ENCODE measurements around the gene SLC39A11.
"Not testable (repeated sequence)": the region's sequence is repeated elsewhere in the genome, so short reads cannot be mapped to it uniquely, and the experiment has no call there.

The SLC39A11 gene

GRCh38 chr17:73104450-73104849 is 12.0 kb upstream of the SLC39A11 start:
- in situ Hi-C loops (cut with HindIII; ENCODE audit: low pct_ligation_motif_present, low sequenced_read_pairs), result no loop called here
- Histone ChIP-seq H3K4me3 (ENCODE audit: low read depth, low read length) (no peak overlapping the region), H3K27ac (no peak overlapping the region)

DNA sequence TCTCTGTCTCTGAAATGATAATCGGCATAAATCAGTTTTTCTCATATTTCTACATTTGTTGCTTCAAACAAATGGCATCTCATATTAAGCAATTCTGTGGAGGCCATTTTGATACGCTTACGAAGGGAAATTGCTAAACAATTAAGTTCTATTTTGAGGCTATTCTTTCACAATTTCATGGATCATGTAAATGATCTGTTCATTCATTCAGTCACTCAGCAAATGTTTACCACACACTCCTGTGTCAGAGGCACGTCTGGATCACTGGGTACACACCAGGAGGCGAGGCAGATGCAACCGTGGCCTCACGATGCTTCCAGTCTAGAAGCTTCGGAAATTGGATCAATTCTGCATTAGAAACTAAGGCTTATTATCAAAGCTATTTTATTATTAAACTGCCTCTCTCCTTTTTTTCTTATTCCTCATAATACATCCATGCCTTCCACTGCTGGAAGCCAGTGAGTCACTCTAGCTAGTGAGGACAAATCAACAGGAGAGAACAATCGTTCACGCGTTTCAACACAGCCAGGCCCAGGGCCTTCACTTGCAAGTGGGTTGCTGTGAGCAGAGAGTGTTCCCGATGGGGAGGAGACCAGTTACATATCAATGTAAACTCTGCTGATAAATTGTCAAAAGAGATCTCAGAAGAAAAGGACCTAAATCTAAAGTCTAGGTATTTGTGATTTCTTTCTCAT is 11.3 kb upstream of the SLC39A11 start:
- in situ Hi-C loops (cut with HindIII; ENCODE audit: low pct_ligation_motif_present, low sequenced_read_pairs), result no loop called here

More at GRCh38 chr17:73104450-73104849, 12.0 kb upstream of the SLC39A11 start:
- Histone ChIP-seq H3K27me3 (replicated peaks) (no peaks in the 10 kb centered on the region), H3K36me3 (replicated peaks) (no peaks in the 10 kb centered on the region)
- no peak for DNase-seq
- TF ChIP-seq CTCF (IDR thresholded peaks at IDR 0.05; ENCODE audit: low read depth, low read length, missing control alignments), result no peak

GRCh38 chr17:73101031-73101430 is 8.5 kb upstream of the SLC39A11 start:
- Histone ChIP-seq H3K27ac (no peak overlapping the region), H3K27me3 (replicated peaks) (no peaks in the 10 kb centered on the region), H3K36me3 (replicated peaks) (no peaks in the 10 kb centered on the region), H3K4me3 (ENCODE audit: low read depth, low read length) (no peak overlapping the region)
- no peak for TF ChIP-seq CTCF (IDR thresholded peaks at IDR 0.05; ENCODE audit: low read depth, low read length, missing control alignments)
- in situ Hi-C loops (cut with HindIII; ENCODE audit: low pct_ligation_motif_present, low sequenced_read_pairs), result no loop called here
- no peak for DNase-seq

More for the DNA sequence above, 11.3 kb upstream of the SLC39A11 start:
- no peak for TF ChIP-seq CTCF (IDR thresholded peaks at IDR 0.05; ENCODE audit: low read depth, low read length, missing control alignments)
- Histone ChIP-seq H3K27me3 (replicated peaks) (no peaks in the 10 kb centered on the region), H3K36me3 (replicated peaks) (no peaks in the 10 kb centered on the region), H3K27ac (no peak overlapping the region), H3K4me3 (ENCODE audit: low read depth, low read length) (no peak overlapping the region)
- DNase-seq, result peak; percentile 47

DNA sequence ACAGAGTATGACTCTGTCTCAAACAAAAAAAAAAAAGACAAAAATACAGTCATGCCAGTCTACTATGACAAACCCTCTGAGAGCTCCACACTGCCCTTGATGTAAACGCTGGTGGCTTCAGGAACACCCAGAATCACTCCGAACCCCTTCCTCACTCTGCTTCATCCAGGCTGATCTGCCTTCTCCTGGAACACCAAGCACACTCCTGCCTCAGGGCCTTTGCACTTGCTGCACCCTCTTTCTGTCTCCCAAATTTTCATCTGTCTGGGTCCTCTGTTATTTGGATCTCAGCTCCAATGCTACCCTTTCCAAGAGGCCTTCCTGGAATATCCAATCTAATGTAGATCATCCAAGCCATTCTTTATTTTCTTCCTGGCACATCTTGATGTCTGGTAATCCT is 7.9 kb upstream of the SLC39A11 start:
- in situ Hi-C loops (cut with HindIII; ENCODE audit: low pct_ligation_motif_present, low sequenced_read_pairs), result no loop called here
- Histone ChIP-seq H3K27me3 (replicated peaks) (no peaks in the 10 kb centered on the region), H3K27ac (no peak overlapping the region), H3K36me3 (replicated peaks) (no peaks in the 10 kb centered on the region), H3K4me3 (ENCODE audit: low read depth, low read length) (no peak overlapping the region)
- no peak for DNase-seq
- no peak for TF ChIP-seq CTCF (IDR thresholded peaks at IDR 0.05; ENCODE audit: low read depth, low read length, missing control alignments)

DNA sequence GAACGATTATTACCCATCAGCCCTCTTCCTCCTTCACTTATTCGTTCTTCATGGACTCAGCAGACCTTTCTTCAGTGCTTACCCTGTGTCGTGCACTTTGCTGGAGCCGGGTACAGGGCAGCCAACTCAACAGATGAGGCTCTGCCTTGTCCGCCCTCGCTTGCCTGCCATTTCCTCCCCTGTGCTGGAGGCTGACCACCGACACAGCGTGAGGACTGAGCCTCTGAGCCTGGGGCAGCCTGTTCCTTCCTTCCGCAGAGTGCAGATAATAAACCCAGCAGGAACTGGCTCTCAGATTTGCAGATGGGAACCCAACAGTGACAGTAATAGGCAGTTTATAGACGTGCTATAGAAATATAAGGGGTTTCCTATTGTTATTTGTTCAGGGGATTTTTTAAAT is 7.0 kb upstream of the SLC39A11 start:
- in situ Hi-C loops (cut with HindIII; ENCODE audit: low pct_ligation_motif_present, low sequenced_read_pairs), result no loop called here
- no peak for DNase-seq
- Histone ChIP-seq H3K27ac (no peak overlapping the region), H3K4me3 (ENCODE audit: low read depth, low read length) (no peak overlapping the region), H3K27me3 (replicated peaks) (no peaks in the 10 kb centered on the region), H3K36me3 (replicated peaks) (no peaks in the 10 kb centered on the region)
- TF ChIP-seq CTCF (IDR thresholded peaks at IDR 0.05; ENCODE audit: low read depth, low read length, missing control alignments), result no peak

DNA sequence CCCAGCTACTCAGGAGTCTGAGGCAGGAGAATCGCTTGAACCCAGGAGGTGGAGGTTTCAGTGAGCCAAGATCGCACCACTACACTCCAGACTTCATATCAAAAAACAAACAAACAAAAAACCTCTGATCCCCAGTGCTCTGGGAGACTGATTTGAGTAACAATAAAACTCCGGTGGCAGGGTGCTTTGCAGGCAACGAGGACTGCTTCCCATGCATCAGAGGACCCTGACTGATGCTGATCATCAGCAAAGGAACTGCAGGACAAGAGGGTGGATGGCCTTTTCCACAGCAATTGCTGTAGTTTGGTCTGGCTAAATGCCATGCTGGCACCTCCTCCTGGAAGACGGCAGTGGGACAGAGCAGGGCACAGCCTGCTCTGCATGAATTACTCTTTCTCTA is 6.4 kb upstream of the SLC39A11 start:
- H3K27me3 ChIP-seq (replicated peaks), result no peaks in the 10 kb centered on the region
- DNase-seq, result no peak
- in situ Hi-C loops (cut with HindIII; ENCODE audit: low pct_ligation_motif_present, low sequenced_read_pairs), result no loop called here
- no peak overlapping the region for H3K27ac ChIP-seq
- TF ChIP-seq CTCF (IDR thresholded peaks at IDR 0.05; ENCODE audit: low read depth, low read length, missing control alignments), result no peak
- no peaks in the 10 kb centered on the region for H3K36me3 ChIP-seq (replicated peaks)
- no peak overlapping the region for H3K4me3 ChIP-seq (ENCODE audit: low read depth, low read length)

DNA sequence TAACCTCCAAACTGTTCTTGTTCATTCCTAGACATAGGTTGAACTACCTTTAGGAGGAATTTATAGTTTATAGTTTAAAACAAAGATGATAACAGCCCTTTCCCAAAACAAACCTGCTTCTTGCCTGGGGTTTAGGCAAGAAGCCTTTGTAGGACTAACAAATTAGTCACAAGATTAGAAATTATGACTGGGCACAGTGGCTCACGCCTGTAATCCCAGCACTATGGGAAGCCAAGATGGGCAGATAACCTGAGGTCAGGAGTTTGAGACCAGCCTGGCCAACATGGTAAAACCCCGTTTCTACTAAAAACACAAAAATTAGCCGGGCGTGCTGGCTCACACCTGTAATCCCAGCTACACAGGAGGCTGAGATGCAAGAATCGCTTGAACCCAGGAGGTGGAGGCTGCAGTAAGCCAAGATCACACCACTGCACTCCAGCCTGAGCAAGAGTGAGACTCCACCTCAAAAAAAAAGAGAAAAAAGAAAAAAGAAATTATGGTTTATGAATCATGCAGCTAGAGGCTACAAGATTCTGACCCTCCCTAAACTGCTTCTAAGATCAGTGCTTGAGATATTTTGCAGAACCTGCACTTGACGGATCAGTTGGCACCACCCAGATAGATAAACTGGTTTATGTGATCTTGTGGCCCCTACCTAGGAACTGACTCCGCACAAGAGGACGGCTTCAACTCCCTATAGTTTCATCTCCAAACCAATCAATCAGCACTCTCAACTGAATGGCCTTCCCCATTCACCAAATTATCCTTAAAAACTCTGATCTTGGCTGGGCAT is 5.7 kb upstream of the SLC39A11 start:
- H3K27me3 ChIP-seq (replicated peaks); in situ Hi-C loops (cut with HindIII; ENCODE audit: low pct_ligation_motif_present, low sequenced_read_pairs); H3K27ac ChIP-seq; H3K4me3 ChIP-seq (ENCODE audit: low read depth, low read length); H3K36me3 ChIP-seq (replicated peaks); DNase-seq: not testable (repeated sequence)
